Measurements from ENCODE around the gene SNCAIP.

The SNCAIP gene

DNA sequence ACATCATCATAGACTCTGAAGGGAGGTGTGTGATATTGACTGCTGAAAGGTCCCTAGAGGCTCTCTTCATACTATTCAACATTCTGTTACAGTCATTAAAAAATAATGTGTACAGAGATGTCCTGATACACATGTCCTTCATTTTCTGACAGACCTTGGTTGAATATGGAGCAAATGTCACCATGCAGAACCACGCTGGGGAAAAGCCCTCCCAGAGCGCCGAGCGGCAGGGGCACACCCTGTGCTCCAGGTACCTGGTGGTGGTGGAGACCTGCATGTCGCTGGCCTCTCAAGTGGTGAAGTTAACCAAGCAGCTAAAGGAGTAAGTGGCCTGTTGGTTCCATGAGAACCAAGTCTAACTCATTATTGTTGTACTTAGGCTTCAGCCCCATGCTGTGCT is 132.4 kb downstream of the SNCAIP start:
- Histone ChIP-seq H3K27me3 (replicated peaks) (no peaks in the 10 kb centered on the region), H3K36me3 (replicated peaks) (no peaks in the 10 kb centered on the region), H3K4me3 (ENCODE audit: low read depth, low read length) (no peak overlapping the region), H3K27ac (no peak overlapping the region)
- in situ Hi-C loops (cut with HindIII; ENCODE audit: low pct_ligation_motif_present, low sequenced_read_pairs): no loop called here
- TF ChIP-seq, protein P1, sequence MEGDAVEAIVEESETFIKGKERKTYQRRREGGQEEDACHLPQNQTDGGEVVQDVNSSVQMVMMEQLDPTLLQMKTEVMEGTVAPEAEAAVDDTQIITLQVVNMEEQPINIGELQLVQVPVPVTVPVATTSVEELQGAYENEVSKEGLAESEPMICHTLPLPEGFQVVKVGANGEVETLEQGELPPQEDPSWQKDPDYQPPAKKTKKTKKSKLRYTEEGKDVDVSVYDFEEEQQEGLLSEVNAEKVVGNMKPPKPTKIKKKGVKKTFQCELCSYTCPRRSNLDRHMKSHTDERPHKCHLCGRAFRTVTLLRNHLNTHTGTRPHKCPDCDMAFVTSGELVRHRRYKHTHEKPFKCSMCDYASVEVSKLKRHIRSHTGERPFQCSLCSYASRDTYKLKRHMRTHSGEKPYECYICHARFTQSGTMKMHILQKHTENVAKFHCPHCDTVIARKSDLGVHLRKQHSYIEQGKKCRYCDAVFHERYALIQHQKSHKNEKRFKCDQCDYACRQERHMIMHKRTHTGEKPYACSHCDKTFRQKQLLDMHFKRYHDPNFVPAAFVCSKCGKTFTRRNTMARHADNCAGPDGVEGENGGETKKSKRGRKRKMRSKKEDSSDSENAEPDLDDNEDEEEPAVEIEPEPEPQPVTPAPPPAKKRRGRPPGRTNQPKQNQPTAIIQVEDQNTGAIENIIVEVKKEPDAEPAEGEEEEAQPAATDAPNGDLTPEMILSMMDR (IDR thresholded peaks at IDR 0.05; ENCODE audit: low read depth, low read length, missing control alignments): no peak
- no peak for DNase-seq

DNA sequence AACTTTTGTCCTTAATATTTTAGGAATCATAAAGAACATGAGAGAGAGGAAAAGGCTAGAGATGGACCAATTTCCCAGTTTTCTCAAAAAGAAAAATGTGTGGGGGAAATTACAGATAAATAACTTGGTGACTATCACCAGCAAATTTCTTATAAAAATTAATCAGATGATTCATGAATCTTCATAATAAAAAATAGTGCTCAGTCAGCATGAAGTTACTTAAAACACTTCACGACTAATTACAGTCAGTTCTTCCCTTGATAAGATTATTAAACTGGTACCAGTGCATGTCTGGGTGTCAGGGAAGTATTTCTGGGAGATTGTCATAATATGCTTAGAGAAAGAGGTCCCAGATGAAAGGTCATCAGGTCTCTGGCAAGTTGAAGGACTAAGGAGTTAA is 133.0 kb downstream of the SNCAIP start:
- no peak for DNase-seq
- Histone ChIP-seq H3K27ac (no peak overlapping the region), H3K27me3 (replicated peaks) (no peaks in the 10 kb centered on the region), H3K36me3 (replicated peaks) (no peaks in the 10 kb centered on the region), H3K4me3 (ENCODE audit: low read depth, low read length) (no peak overlapping the region)
- TF ChIP-seq, protein P1 (IDR thresholded peaks at IDR 0.05; ENCODE audit: low read depth, low read length, missing control alignments): no peak
- in situ Hi-C loops (cut with HindIII; ENCODE audit: low pct_ligation_motif_present, low sequenced_read_pairs): no loop called here

DNA sequence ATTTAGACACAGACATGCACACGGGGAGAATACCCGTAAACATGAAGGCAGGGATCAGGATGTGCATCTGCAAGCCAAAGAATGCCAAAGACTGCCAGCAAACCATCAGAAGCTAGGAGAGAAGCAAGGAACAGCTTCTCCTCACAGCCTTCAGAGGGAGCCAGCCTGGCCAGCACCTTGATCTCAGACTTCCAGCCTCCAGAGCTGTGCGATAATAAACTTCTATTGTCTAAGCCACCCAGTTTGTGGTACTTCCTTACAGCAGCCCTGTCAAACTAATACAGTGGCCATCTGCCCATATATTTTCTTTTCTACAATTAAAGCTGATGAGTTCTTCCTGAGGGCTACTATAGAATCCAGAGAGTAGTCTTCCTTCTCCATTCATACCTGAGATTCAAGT is 135.0 kb downstream of the SNCAIP start:
- H3K4me3 ChIP-seq (ENCODE audit: low read depth, low read length): no peak overlapping the region

DNA sequence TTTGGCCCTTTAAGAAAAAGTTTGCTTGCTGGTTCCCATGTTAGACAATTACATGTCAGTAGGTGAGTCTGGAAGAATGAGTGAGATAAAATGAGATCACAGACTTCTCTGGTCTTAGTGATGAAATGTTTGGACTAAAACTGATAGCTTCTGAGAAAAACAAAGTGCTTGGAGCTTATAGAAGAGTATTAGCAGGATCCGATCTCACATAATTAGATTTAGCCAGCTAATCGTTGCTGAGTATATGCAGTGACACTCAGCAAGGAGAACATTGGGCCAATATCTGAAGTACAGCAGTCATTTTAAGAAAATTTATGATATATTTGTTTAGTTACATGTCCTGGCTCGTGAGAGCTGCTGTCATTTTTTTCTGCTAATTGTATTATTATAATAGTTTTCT is 135.8 kb downstream of the SNCAIP start:
- no peaks in the 10 kb centered on the region for H3K27me3 ChIP-seq (replicated peaks)
- no peaks in the 10 kb centered on the region for H3K36me3 ChIP-seq (replicated peaks)
- in situ Hi-C loops (cut with HindIII; ENCODE audit: low pct_ligation_motif_present, low sequenced_read_pairs): no loop called here
- H3K4me3 ChIP-seq (ENCODE audit: low read depth, low read length): no peak overlapping the region
- TF ChIP-seq, protein P1 (IDR thresholded peaks at IDR 0.05; ENCODE audit: low read depth, low read length, missing control alignments): no peak
- DNase-seq: no peak
- no peak overlapping the region for H3K27ac ChIP-seq

More for the DNA sequence above, 135.0 kb downstream of the SNCAIP start:
- in situ Hi-C loops (cut with HindIII; ENCODE audit: low pct_ligation_motif_present, low sequenced_read_pairs): no loop called here
- H3K36me3 ChIP-seq (replicated peaks): no peaks in the 10 kb centered on the region
- no peak overlapping the region for H3K27ac ChIP-seq
- TF ChIP-seq, protein P1 (IDR thresholded peaks at IDR 0.05; ENCODE audit: low read depth, low read length, missing control alignments): no peak
- H3K27me3 ChIP-seq (replicated peaks): no peaks in the 10 kb centered on the region
- DNase-seq: no peak

DNA sequence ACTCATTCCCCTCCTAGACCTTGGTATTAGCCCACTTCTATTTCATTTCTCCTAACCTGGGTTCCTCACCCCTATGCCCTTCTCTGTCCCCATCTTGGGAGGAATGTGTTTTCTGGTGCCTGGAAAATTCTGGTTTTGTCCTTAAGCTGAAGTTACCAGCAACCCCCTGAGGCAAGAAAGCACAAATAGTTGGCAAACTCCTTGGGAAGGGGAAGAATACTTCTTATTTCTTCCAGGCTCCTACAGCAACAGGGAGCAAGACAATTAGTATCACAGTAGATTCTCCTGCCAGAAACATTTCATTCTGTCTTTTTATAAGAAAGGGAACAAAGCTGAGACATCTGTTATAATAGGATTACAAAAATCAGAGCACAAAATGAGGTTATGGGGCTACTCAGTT is 142.5 kb downstream of the SNCAIP start:
- H3K27ac ChIP-seq: no peak overlapping the region
- TF ChIP-seq, protein P1 (IDR thresholded peaks at IDR 0.05; ENCODE audit: low read depth, low read length, missing control alignments): no peak
- H3K27me3 ChIP-seq (replicated peaks): no peaks in the 10 kb centered on the region
- no peaks in the 10 kb centered on the region for H3K36me3 ChIP-seq (replicated peaks)
- DNase-seq: no peak
- in situ Hi-C loops (cut with HindIII; ENCODE audit: low pct_ligation_motif_present, low sequenced_read_pairs): no loop called here
- H3K4me3 ChIP-seq (ENCODE audit: low read depth, low read length): no peak overlapping the region

DNA sequence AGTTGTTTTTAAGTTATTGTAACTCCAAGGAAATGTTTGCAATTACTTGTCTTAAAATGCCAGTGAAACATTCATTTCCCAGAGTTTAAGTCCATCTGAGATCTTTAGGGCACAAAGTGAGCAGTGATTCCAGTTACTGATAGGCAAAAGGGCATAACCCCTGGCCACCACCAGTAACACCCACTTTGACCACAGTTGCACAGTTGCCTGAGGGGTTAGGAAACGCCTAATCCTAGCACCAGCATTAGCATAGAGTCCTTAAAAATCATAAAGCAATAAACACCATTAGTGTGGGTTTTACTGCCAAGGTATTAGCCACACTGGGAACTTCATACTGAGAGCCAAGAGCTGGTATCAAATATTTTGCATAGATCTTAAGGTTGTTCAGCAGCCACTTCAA is 143.9 kb downstream of the SNCAIP start:
- no peak for DNase-seq
- H3K4me3 ChIP-seq (ENCODE audit: low read depth, low read length): no peak overlapping the region
- in situ Hi-C loops (cut with HindIII; ENCODE audit: low pct_ligation_motif_present, low sequenced_read_pairs): no loop called here
- H3K27ac ChIP-seq: no peak overlapping the region
- H3K27me3 ChIP-seq (replicated peaks): no peaks in the 10 kb centered on the region
- H3K36me3 ChIP-seq (replicated peaks): no peaks in the 10 kb centered on the region
- TF ChIP-seq, protein P1 (IDR thresholded peaks at IDR 0.05; ENCODE audit: low read depth, low read length, missing control alignments): no peak
